GM23248 (cell line): ENCODE measurements around the gene ACMSD.

Experiments
- EZH2 ChIP-seq: fragments of 200-600 bp; sonication (generic); IDR thresholded peaks from 2 replicates; pipeline ENCODE4 v1.6.1; 2018; ENCODE audit warnings: antibody characterized with exemption, mild to moderate bottlenecking; ENCODE audit not compliant: insufficient read depth, poor library complexity, severe bottlenecking
- EZH2phosphoT487 ChIP-seq: fragments of 200-600 bp; sonication (generic); IDR thresholded peaks from 2 replicates; pipeline ENCODE4 v1.6.1; 2018; ENCODE audit warnings: antibody characterized with exemption, moderate library complexity, mild to moderate bottlenecking, low read depth; ENCODE audit not compliant: insufficient read depth

DNA sequence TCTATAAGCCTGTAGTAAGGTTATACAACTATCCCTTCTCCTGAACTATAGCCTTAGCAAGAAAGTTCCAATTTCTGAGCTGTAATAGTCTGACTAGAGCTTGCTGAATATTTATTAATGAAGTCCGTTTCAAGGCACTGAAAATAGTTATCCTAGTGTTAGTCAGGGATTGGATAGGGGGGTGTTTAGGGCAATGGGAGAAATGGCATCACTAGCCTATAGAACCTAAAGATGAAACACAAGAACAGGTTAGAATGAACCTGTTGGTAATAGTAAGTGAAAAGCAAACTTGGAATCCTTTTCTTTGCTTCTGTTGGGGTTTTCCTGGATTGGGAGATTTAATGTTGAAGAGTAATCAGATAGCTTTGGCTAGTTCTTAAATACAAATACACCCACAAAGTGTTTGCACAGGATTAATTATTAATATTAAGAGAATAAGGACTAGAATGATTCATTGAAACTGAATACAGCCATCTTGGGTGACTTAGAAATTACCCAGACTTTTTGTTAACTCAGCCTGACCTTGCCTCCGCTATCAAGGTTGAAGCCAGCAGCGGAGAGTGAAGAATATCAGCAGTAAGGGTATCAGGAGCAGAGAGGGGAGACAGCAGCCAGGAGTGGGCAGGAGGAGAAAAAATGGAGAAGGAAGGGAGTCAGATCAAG is 94.6 kb downstream of the ACMSD start:
- no peak for TF ChIP-seq EZH2
- no peak for TF ChIP-seq EZH2phosphoT487
